ENCODE measurements around the gene SLC22A31.

The SLC22A31 gene

DNA sequence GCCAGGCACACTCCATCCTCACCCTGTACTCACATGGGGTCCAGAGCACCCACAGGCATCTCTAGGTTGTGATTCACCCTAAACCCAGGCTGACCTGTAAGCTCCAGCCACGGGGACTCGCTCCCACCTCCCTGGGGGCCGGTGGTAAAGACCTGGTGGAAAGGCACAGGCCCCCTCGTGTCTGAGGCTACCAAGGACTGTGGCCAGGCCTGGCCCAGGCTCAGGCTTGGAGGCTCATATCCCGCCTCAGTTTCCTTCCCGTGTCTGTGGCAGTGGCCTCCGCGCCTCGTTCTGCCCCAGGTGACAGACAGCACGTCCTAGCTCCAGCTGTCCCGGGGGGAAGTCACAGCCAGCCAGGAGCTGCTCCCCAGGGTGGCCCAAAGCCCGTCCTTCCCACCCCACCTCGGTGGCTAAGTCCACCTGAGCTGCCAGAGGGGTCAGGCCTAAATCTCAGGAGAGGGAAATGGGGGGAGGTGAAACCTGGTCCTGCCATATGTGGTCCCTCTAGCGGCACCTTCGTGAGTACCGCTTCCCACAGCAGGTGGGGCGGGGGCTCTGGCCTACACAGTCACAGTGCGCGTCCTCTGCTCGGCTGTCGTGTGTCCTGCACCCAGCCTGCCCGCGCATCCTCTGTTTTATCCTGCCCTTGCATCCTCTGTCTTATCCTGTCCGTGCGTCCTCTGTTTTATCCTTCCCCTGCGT lies 16.2 kb downstream of the SLC22A31 start:
- no peaks in the 10 kb centered on the region for H3K4me1 ChIP-seq (ENCODE audit: insufficient read depth, low read length)
- H3K9me3 ChIP-seq (ENCODE audit: control insufficient read depth, insufficient read depth, low read length): no peaks in the 10 kb centered on the region
- H3K9ac ChIP-seq (ENCODE audit: low read depth, low read length): no peak overlapping the region
- H3K36me3 ChIP-seq (ENCODE audit: insufficient read depth, low read length): no peaks in the 10 kb centered on the region

DNA sequence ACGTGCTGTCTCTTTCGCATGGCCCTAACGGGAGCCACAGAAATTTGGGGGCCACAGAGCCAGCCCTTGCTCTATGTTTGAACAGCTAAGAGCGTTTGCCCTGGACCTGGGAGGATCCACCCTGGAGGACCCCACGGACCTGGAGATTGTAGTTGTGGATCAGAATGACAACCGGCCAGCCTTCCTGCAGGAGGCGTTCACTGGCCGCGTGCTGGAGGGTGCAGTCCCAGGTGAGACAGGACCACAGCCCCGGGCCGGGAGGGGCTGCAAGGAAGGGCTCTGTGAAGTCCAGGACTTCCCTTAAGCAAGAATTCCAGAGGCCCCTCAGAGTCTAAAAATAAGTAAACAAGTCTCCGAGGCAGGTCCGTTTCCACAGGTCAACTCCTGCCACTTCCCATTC lies 16.9 kb downstream of the SLC22A31 start:
- Histone ChIP-seq H3K9ac (ENCODE audit: low read depth, low read length) (no peak overlapping the region), H3K9me3 (ENCODE audit: control insufficient read depth, insufficient read depth, low read length) (no peaks in the 10 kb centered on the region), H3K4me1 (ENCODE audit: insufficient read depth, low read length) (no peaks in the 10 kb centered on the region), H3K36me3 (ENCODE audit: insufficient read depth, low read length) (no peaks in the 10 kb centered on the region)

DNA sequence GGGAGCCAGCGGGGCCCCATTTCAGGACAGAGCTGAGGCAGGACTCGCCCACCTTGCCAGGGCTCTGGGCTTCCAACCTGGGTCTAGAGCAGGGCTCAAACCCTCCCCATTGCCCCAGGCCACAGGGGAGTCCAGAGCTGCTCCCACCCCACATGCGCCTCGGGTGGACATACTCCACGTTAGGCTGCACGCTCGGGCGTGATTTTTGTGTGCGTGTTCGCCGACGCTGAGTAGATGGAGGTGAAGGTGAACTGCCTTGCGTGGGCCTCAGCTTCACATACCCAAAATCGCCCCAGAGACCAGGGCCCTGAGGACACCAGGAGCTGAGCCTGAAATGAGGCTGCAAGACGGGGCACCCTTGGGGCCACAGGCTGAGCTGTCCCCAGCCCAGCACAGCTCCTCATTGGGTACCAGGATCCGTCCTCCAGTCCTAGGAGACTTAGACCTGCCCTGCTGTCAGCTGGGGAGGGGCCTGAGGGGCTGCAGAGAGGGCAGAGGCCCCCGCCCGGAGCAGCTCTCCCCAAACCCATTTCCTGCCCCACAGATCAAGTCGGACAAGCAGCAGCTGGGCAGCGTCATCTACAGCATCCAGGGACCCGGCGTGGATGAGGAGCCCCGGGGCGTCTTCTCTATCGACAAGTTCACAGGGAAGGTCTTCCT lies 20.6 kb downstream of the SLC22A31 start:
- no peaks in the 10 kb centered on the region for H3K9me3 ChIP-seq (ENCODE audit: control insufficient read depth, insufficient read depth, low read length)
- H3K36me3 ChIP-seq (ENCODE audit: insufficient read depth, low read length): no peaks in the 10 kb centered on the region
- H3K4me1 ChIP-seq (ENCODE audit: insufficient read depth, low read length): no peaks in the 10 kb centered on the region
- no peak overlapping the region for H3K9ac ChIP-seq (ENCODE audit: low read depth, low read length)

DNA sequence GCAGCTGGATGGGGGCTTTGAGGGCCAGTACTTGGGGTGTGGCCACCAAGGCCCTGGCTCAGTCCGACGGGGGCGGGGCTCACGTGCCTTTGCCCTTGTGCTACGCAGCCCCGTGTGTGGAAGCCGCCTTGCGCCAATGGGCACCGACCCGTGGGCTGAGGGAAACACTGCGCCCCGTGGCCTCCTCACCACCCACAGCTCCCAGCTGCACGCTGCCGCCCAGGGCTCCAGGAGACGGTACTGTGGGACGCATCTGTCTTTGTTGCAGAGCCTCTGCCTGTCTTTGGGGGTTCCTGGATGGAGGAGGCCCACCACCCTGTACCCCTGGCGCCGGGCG lies 21.2 kb downstream of the SLC22A31 start:
- no peaks in the 10 kb centered on the region for H3K4me1 ChIP-seq (ENCODE audit: insufficient read depth, low read length)
- H3K9me3 ChIP-seq (ENCODE audit: control insufficient read depth, insufficient read depth, low read length): no peaks in the 10 kb centered on the region
- H3K9ac ChIP-seq (ENCODE audit: low read depth, low read length): no peak overlapping the region
- no peaks in the 10 kb centered on the region for H3K36me3 ChIP-seq (ENCODE audit: insufficient read depth, low read length)

DNA sequence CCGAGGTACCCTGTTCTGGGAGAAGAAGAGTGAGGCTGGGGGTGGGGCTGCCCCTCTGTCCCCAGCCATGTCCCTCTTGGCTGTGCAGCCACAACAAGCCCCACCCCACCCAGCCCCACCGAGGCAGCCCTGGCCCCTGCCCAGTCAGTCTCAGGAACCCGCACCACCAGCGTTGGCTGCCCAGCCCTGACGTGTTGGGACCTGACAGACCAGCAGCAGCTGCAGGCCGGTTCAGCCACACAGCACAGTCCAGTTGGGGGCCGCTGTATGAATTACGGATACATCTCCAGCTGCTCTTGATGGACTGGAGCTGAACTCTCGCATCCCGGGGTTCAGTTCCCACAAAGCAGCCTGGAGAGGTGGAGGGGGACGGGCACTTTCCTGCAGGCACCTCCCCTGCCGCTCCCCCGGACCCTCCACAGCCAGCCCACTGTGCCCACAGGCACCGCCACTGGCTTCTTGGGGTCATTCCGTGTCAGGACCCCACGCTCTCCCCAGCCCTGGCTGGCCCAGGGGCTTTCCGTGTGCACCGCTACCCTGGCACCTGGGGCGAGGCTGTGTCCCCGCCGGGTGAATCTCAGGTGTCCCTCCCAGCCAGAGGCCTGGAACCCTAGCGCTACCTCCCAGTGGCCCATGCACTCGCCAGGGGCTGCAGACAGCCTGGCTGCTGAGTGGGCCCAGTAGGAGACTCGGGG lies 21.7 kb downstream of the SLC22A31 start:
- peaks cover 4% of the 10 kb centered on the region; the same call in 1 of the 2 replicates for H3K4me1 ChIP-seq (ENCODE audit: insufficient read depth, low read length)
- no peaks in the 10 kb centered on the region for H3K36me3 ChIP-seq (ENCODE audit: insufficient read depth, low read length)
- H3K9me3 ChIP-seq (ENCODE audit: control insufficient read depth, insufficient read depth, low read length): no peaks in the 10 kb centered on the region
- H3K9ac ChIP-seq (ENCODE audit: low read depth, low read length): no peak overlapping the region

DNA sequence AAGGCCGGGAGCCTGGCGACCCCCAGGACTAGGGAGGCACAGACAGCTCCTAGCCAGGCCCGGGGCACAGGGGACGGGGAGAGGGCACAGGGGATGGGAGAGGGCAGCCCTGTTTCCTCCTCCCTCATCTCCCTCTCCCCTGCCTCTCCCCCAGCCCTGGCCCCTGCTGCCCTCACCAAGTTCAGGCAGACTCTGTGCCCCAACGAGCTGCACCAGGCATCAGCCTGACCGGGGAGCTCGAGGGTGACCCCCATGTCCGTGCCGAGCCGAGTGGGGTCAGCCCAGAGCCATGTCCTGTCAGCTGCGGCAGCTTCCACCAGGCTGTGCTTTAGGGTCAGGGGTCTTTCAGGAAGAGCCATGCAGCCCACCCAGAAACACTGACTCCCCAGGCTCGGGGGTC lies 22.8 kb downstream of the SLC22A31 start:
- no peak overlapping the region for H3K9ac ChIP-seq (ENCODE audit: low read depth, low read length)
- H3K4me1 ChIP-seq (ENCODE audit: insufficient read depth, low read length): peaks cover 13% of the 10 kb centered on the region; the same call in 1 of the 2 replicates
- H3K36me3 ChIP-seq (ENCODE audit: insufficient read depth, low read length): no peaks in the 10 kb centered on the region
- H3K9me3 ChIP-seq (ENCODE audit: control insufficient read depth, insufficient read depth, low read length): no peaks in the 10 kb centered on the region

DNA sequence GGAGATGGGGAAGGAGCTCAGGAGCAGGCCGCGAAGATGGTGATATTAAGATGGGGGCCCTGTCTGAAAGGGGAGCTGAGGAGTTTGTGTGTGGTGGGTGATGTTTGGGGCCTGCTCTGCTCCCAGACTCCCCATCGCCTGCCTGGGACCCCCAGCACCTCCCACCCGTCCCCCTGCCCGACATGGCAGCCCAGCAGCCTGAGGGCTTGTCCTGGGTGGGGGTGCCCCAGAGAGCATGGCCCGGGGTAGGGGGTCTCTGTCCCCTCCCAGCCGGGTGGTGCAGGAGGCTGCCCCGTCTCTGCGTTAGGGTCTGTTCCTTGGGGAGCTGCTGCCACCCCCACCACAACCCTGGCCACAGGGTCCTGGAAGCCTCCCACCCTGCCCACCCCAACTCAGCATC lies 23.6 kb downstream of the SLC22A31 start:
- peaks cover 16% of the 10 kb centered on the region; the same call in 1 of the 2 replicates for H3K4me1 ChIP-seq (ENCODE audit: insufficient read depth, low read length)
- H3K9me3 ChIP-seq (ENCODE audit: control insufficient read depth, insufficient read depth, low read length): no peaks in the 10 kb centered on the region
- no peak overlapping the region for H3K9ac ChIP-seq (ENCODE audit: low read depth, low read length)
- no peaks in the 10 kb centered on the region for H3K36me3 ChIP-seq (ENCODE audit: insufficient read depth, low read length)

DNA sequence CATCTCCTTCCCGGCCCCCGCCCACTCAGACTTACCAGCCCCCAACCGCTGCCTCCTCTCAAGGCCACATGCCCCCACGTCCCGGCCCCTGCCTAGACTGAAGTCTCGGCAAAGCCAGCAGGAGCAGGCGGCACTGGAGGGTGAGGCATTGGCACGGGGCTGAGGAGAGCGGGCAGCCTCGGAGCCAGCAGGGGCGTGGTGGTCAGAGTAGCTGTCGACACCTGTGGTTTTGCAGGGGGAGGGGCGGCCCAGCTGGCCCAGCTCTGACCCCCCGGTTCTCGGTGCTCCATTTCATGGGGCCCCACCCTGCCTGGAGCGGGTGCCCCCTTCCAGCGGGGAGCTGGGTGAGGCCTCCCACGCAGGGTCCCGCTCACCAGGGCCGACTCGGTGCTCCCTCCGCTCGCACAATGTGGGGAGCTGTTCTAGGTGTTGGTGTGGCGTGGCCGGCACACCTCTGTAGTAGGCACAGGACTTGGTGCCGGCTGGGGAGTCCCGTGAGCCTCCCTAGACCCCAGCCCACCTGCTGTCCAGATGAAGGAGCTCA lies 24.1 kb downstream of the SLC22A31 start:
- Histone ChIP-seq H3K9me3 (ENCODE audit: control insufficient read depth, insufficient read depth, low read length) (no peaks in the 10 kb centered on the region), H3K4me1 (ENCODE audit: insufficient read depth, low read length) (peaks cover 16% of the 10 kb centered on the region; the same call in 1 of the 2 replicates), H3K9ac (ENCODE audit: low read depth, low read length) (no peak overlapping the region), H3K36me3 (ENCODE audit: insufficient read depth, low read length) (no peaks in the 10 kb centered on the region)

GRCh38 chr16:89175280-89176146 lies 24.8 kb downstream of the SLC22A31 start:
- H3K4me1 ChIP-seq (ENCODE audit: insufficient read depth, low read length): peaks cover 16% of the 10 kb centered on the region; the same call in 1 of the 2 replicates
- no peak overlapping the region for H3K9ac ChIP-seq (ENCODE audit: low read depth, low read length)
- no peaks in the 10 kb centered on the region for H3K9me3 ChIP-seq (ENCODE audit: control insufficient read depth, insufficient read depth, low read length)
- no peaks in the 10 kb centered on the region for H3K36me3 ChIP-seq (ENCODE audit: insufficient read depth, low read length)

DNA sequence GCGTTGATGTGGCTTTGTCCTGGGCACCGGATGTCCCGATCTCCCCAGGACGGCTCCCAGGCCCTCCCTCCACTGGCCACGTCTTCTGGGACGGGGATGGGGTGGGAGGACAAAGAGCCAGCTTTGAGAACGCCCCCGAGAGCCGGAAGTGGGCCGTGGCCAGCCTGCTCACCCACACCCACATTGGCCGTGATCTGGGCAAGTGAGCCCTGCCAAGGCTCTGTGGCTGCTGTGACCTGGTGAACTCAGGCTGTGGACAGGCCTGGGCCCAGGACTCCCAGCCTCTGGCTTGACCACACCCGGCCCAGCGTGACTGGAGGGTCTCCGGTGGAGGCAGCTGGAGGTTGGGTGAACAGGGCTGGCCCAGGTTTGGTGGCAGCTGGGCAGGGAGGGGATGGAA lies 25.5 kb downstream of the SLC22A31 start:
- Histone ChIP-seq H3K4me1 (ENCODE audit: insufficient read depth, low read length) (peaks cover 16% of the 10 kb centered on the region; the same call in 1 of the 2 replicates), H3K36me3 (ENCODE audit: insufficient read depth, low read length) (no peaks in the 10 kb centered on the region), H3K9me3 (ENCODE audit: control insufficient read depth, insufficient read depth, low read length) (no peaks in the 10 kb centered on the region), H3K9ac (ENCODE audit: low read depth, low read length) (no peak overlapping the region)

GRCh38 chr16:89174055-89174827 lies 26.1 kb downstream of the SLC22A31 start:
- no peaks in the 10 kb centered on the region for H3K36me3 ChIP-seq (ENCODE audit: insufficient read depth, low read length)
- H3K9me3 ChIP-seq (ENCODE audit: control insufficient read depth, insufficient read depth, low read length): no peaks in the 10 kb centered on the region
- H3K4me1 ChIP-seq (ENCODE audit: insufficient read depth, low read length): peaks cover 16% of the 10 kb centered on the region; the same call in 1 of the 2 replicates
- H3K9ac ChIP-seq (ENCODE audit: low read depth, low read length): no peak overlapping the region

- Histone ChIP-seq H3K9ac (ENCODE audit: low read depth, low read length) (no peak overlapping the region), H3K36me3 (ENCODE audit: insufficient read depth, low read length) (no peaks in the 10 kb centered on the region), H3K9me3 (ENCODE audit: control insufficient read depth, insufficient read depth, low read length) (no peaks in the 10 kb centered on the region), H3K4me1 (ENCODE audit: insufficient read depth, low read length) (peaks cover 16% of the 10 kb centered on the region; the same call in 1 of the 2 replicates)
Observed at GRCh38 chr16:89173174-89173921, 27.0 kb downstream of the SLC22A31 start.

All from ES-I3 (cell line).